H1 (cell line): ENCODE data around the gene SLC25A21.

Experiments
- ATF3 ChIP-seq: IDR thresholded peaks from 2 replicates; pipeline ENCODE4 v1.6.1; 2011; ENCODE audit warnings: low read depth, mild to moderate bottlenecking, low read length; ENCODE audit not compliant: insufficient read depth
- CEBPB ChIP-seq: IDR thresholded peaks from 2 replicates; pipeline ENCODE4 v1.6.1; 2012; ENCODE audit warnings: low read depth, low read length
- CTCF ChIP-seq, 3 experiments: IDR thresholded peaks; 1 replicate in 2 of 3; 2 replicates in 1 of 3; pipeline versions ENCODE4 v1.5.1 to v1.6.1; 2011; ENCODE audit warnings: low read length in 3 of 3, mild to moderate bottlenecking in 3 of 3, inconsistent platforms in 2 of 3, low read depth in 1 of 3, moderate library complexity in 1 of 3; ENCODE audit not compliant: insufficient read depth in 1 of 3; ENCODE audit errors: control extremely low read depth in 1 of 3
- EP300 ChIP-seq, 2 experiments: IDR thresholded peaks; 1 replicate in 1 of 2; 2 replicates in 1 of 2; pipeline ENCODE4 v1.6.1; 2011 to 2012; ENCODE audit warnings: low read depth in 2 of 2, low read length in 2 of 2, mild to moderate bottlenecking in 2 of 2, borderline replicate concordance in 1 of 2, inconsistent platforms in 1 of 2, moderate library complexity in 1 of 2
- EZH2 ChIP-seq: fragments of 200-600 bp; sonication (generic); IDR thresholded peaks from 2 replicates; pipeline ENCODE4 v1.7.1; 2012; ENCODE audit warnings: low read depth, mild to moderate bottlenecking, moderate library complexity, low read length, inconsistent platforms; ENCODE audit not compliant: severe bottlenecking
- JUN ChIP-seq: IDR thresholded peaks from 2 replicates; pipeline ENCODE4 v1.6.1; 2011; ENCODE audit warnings: low read depth, mild to moderate bottlenecking, improper control_type of control experiment, low read length
- MAX ChIP-seq: IDR thresholded peaks from 2 replicates; pipeline ENCODE4 v1.6.1; 2012; ENCODE audit warnings: inconsistent platforms
- POLR2A ChIP-seq, 2 experiments: IDR thresholded peaks; 1 replicate in 1 of 2; 2 replicates in 1 of 2; pipeline ENCODE4 v1.6.1; 2011; ENCODE audit warnings: low read depth in 2 of 2, low read length in 2 of 2, mild to moderate bottlenecking in 2 of 2; ENCODE audit errors: control extremely low read depth in 1 of 2
- POLR2AphosphoS5 ChIP-seq: IDR thresholded peaks from 2 replicates; pipeline ENCODE4 v1.6.1; 2011; ENCODE audit warnings: low read depth, low read length
- SAP30 ChIP-seq: fragments of 300-600 bp; sonication (generic); IDR thresholded peaks from 2 replicates; pipeline ENCODE4 v1.7.1; 2012; ENCODE audit warnings: low read length, moderate library complexity, mild to moderate bottlenecking, inconsistent platforms; ENCODE audit not compliant: insufficient read depth, insufficient replicate concordance
- SIN3A ChIP-seq, 2 experiments: IDR thresholded peaks in 1 of 2; conservative IDR thresholded peaks in 1 of 2; 2 replicates each; pipeline ENCODE4 v1.6.1; 2011 to 2012; ENCODE audit warnings: low read length in 2 of 2, improper control_type of control experiment in 1 of 2, low read depth in 1 of 2, mild to moderate bottlenecking in 1 of 2
- SRF ChIP-seq: IDR thresholded peaks from 2 replicates; pipeline ENCODE4 v1.6.1; 2011; ENCODE audit warnings: mild to moderate bottlenecking, low read depth, low read length, moderate library complexity

- no peak for TF ChIP-seq ATF3
- TF ChIP-seq POLR2AphosphoS5, result no peak
- TF ChIP-seq CTCF (IDR thresholded peaks at IDR 0.05; ENCODE audit: control extremely low read depth in 1 of 3, insufficient read depth in 1 of 3, low read depth in 1 of 3, low read length in 3 of 3), result no peak
- TF ChIP-seq EZH2, result no peak
- TF ChIP-seq POLR2A (IDR thresholded peaks at IDR 0.05; ENCODE audit: control extremely low read depth in 1 of 2, low read depth in 2 of 2, low read length in 2 of 2), result no peak
- TF ChIP-seq SIN3A (conservative IDR thresholded peaks at IDR 0.05 in 1 of 2, IDR thresholded peaks at IDR 0.05 in 1 of 2; ENCODE audit: low read depth in 1 of 2, low read length in 2 of 2), result no peak
- no peak for TF ChIP-seq SRF
- no peak for TF ChIP-seq MAX
- TF ChIP-seq SAP30, result no peak
- TF ChIP-seq CEBPB, result no peak
- TF ChIP-seq JUN, result no peak
- no peak for TF ChIP-seq EP300 (IDR thresholded peaks at IDR 0.05; ENCODE audit: borderline replicate concordance in 1 of 2, low read depth in 2 of 2, low read length in 2 of 2)
Measured at GRCh38 chr14:37051153-37051552, 121.3 kb downstream of the SLC25A21 start.
